Activated CD8-positive, alpha-beta memory T cell treated with anti-CD3 and anti-CD28 coated beads, Interleukin-2, amount 10 ng/mL, durations not matched to agents 7 days and 5 days (primary cell): ENCODE data around the gene PGS1. TPM values are rescaled to one million over a fixed set of nuclear protein-coding genes. Genes with fewer than 3 reads are reported as not detected.
"Not testable (repeated sequence)": the region's sequence is repeated elsewhere in the genome, so short reads cannot be mapped to it uniquely, and the experiment has no call there.

Experiments used
- ATAC-seq: fragments of 150-1000 bp; cut with Tn5 transposase; one replicate; pipeline ENCODE4 v1.10.0; 2021; ENCODE audit warnings: moderate library complexity
- CTCF ChIA-PET: fragments of 350-600 bp; sonication (Branson Sonifier 250); formaldehyde crosslinking; loops from one replicate; lab custom pipeline; 2021; ENCODE audit warnings: antibody characterized with exemption; lab: Charles Lee
- DNase-seq: peaks from one replicate; pipeline ENCODE4 v3.0.0-alpha.2; 2020
- H3K27ac Mint-ChIP-seq: one replicate; pipeline ENCODE4 v1.8.0; 2021; ENCODE audit warnings: mild to moderate bottlenecking, mixed read lengths
- H3K27me3 Mint-ChIP-seq: one replicate; pipeline ENCODE4 v1.8.0; 2021; ENCODE audit warnings: mixed read lengths
- H3K36me3 Mint-ChIP-seq: one replicate; pipeline ENCODE4 v1.8.0; 2021; ENCODE audit warnings: mild to moderate bottlenecking, mixed read lengths
- H3K4me1 Mint-ChIP-seq: one replicate; pipeline ENCODE4 v1.8.0; 2021; ENCODE audit warnings: mixed read lengths
- H3K4me3 Mint-ChIP-seq: one replicate; pipeline ENCODE4 v1.8.0; 2021; ENCODE audit warnings: mild to moderate bottlenecking, moderate library complexity, mixed read lengths
- H3K9me3 Mint-ChIP-seq: one replicate; pipeline ENCODE4 v1.8.0; 2022; ENCODE audit warnings: low read depth, mixed read lengths
- total RNA-seq, 2 experiments: library from RNA; stranded (reverse); gene quantifications; one replicate each; pipeline ENCODE4 v1.2.3, GENCODE V29; 2021

The PGS1 gene
- total RNA-seq, 2 experiments from 2014 or later = 52.2 to 70.2 TPM

GRCh38 chr17:78449983-78450595 lies 71.6 kb downstream of the PGS1 start:
- peaks cover 2% of the 10 kb centered on the region for H3K27me3 Mint-ChIP-seq
- no peaks in the 10 kb centered on the region for H3K9me3 Mint-ChIP-seq
- peaks cover 2% of the 10 kb centered on the region for H3K4me1 Mint-ChIP-seq
- ATAC-seq = no peak
- CTCF ChIA-PET = interaction anchor here (0.9 kb wide), 1 partner anchor 67 kb away, joined by 4 read pairs; no protein-coding TSS in a partner anchor
- H3K4me3 Mint-ChIP-seq = no peak overlapping the region
- DNase-seq = no peak
- no peaks in the 10 kb centered on the region for H3K36me3 Mint-ChIP-seq
- H3K27ac Mint-ChIP-seq = no peak overlapping the region

DNA sequence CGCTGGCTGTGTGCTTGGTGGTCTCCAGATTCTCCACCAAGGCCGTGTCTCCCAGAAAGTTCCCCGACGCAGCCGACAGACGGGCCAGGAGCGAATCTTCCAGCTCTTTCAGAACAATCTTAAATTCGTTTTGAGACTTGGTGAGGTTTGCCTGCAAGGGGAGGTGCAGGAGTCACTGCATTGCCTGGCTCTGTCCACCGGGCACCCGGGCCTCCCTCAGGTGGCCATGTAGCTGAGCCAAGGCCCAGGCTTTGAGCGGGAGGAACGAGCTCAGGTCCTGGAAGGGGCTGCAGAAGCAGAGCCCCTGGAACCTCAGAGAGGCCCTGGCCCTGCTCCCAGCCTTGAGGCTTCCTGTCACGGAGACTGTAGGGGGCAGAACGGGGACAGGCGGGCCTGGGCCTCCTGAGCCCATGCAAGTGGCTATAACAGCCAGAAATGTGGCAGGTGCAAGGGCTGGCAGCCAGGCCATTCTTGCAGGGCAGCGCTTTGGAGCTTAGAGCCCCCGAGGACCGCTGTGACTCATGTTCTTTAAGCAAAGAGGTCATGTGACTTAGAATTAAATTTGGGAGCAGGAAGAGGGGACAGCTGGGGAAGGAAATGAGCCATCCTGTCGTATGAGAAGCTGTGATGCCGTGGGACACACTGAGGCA lies 72.4 kb downstream of the PGS1 start:
- H3K27ac Mint-ChIP-seq = no peak overlapping the region
- H3K27me3 Mint-ChIP-seq = peaks cover 2% of the 10 kb centered on the region
- H3K4me1 Mint-ChIP-seq = peaks cover 2% of the 10 kb centered on the region
- no peaks in the 10 kb centered on the region for H3K36me3 Mint-ChIP-seq
- no peak overlapping the region for H3K4me3 Mint-ChIP-seq
- no peak for ATAC-seq
- no peak for DNase-seq
- H3K9me3 Mint-ChIP-seq = no peaks in the 10 kb centered on the region
- CTCF ChIA-PET = interaction anchor here (0.9 kb wide), 1 partner anchor 68 kb away, joined by 4 read pairs; no protein-coding TSS in a partner anchor

- Mint-ChIP-seq H3K9me3 (no peaks in the 10 kb centered on the region), H3K36me3 (no peaks in the 10 kb centered on the region), H3K4me3 (no peak overlapping the region), H3K27me3 (peaks cover 2% of the 10 kb centered on the region), H3K4me1 (peaks cover 2% of the 10 kb centered on the region), H3K27ac (no peak overlapping the region)
- CTCF ChIA-PET = no interaction called here
- DNase-seq = no peak
- ATAC-seq = no peak
Measured at GRCh38 chr17:78451753-78452152, 73.3 kb downstream of the PGS1 start.

- H3K36me3 Mint-ChIP-seq = no peaks in the 10 kb centered on the region
- peaks cover 2% of the 10 kb centered on the region for H3K4me1 Mint-ChIP-seq
- ATAC-seq (no peak), DNase-seq (no peak)
- no peaks in the 10 kb centered on the region for H3K9me3 Mint-ChIP-seq
- CTCF ChIA-PET = no interaction called here
- no peak overlapping the region for H3K4me3 Mint-ChIP-seq
- H3K27ac Mint-ChIP-seq = no peak overlapping the region
- peaks cover 2% of the 10 kb centered on the region for H3K27me3 Mint-ChIP-seq
Measured at GRCh38 chr17:78454346-78454745, 75.9 kb downstream of the PGS1 start.

GRCh38 chr17:78458091-78458490 lies 79.6 kb downstream of the PGS1 start:
- no peaks in the 10 kb centered on the region for H3K9me3 Mint-ChIP-seq
- H3K4me1 Mint-ChIP-seq = no peaks in the 10 kb centered on the region
- H3K4me3 Mint-ChIP-seq = no peak overlapping the region
- no peak for DNase-seq
- no peaks in the 10 kb centered on the region for H3K27me3 Mint-ChIP-seq
- CTCF ChIA-PET = interaction anchor here (0.7 kb wide), 1 partner anchor 13 kb away, joined by 3 read pairs; no protein-coding TSS in a partner anchor
- H3K27ac Mint-ChIP-seq = no peak overlapping the region
- no peak for ATAC-seq
- H3K36me3 Mint-ChIP-seq = no peaks in the 10 kb centered on the region

GRCh38 chr17:78458736-78459335 lies 80.4 kb downstream of the PGS1 start:
- no peaks in the 10 kb centered on the region for H3K36me3 Mint-ChIP-seq

DNA sequence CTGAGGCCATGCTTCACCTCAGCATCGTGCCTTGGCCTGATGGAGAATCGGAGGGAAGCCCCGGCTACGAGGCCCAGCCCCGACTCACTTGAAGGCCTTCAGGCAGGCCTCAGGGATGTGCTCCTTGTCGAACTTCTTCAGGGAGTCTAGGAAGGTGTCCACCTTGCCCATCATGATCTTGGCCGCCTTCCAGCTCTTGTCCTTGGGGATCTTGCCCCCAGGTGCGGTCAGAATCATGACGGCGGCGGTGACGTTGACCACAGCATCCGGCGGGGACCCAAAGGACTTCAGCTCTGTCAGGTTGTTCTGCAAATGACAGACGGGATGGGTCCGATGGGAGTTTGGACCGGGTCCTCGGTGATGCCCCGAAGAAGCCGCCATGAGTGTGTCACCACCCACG lies 81.2 kb downstream of the PGS1 start:
- Mint-ChIP-seq H3K4me3 (no peak overlapping the region), H3K27ac (no peak overlapping the region), H3K27me3 (no peaks in the 10 kb centered on the region), H3K36me3 (no peaks in the 10 kb centered on the region), H3K9me3 (no peaks in the 10 kb centered on the region), H3K4me1 (no peaks in the 10 kb centered on the region)
- ATAC-seq (no peak), DNase-seq (no peak)
- CTCF ChIA-PET = no interaction called here

More at GRCh38 chr17:78458736-78459335, 80.4 kb downstream of the PGS1 start:
- no peaks in the 10 kb centered on the region for H3K9me3 Mint-ChIP-seq
- H3K27ac Mint-ChIP-seq = no peak overlapping the region
- no peak overlapping the region for H3K4me3 Mint-ChIP-seq
- CTCF ChIA-PET = interaction anchor here (0.7 kb wide), 1 partner anchor 13 kb away, joined by 3 read pairs; no protein-coding TSS in a partner anchor
- DNase-seq = no peak
- H3K27me3 Mint-ChIP-seq = no peaks in the 10 kb centered on the region
- ATAC-seq = no peak
- no peaks in the 10 kb centered on the region for H3K4me1 Mint-ChIP-seq

DNA sequence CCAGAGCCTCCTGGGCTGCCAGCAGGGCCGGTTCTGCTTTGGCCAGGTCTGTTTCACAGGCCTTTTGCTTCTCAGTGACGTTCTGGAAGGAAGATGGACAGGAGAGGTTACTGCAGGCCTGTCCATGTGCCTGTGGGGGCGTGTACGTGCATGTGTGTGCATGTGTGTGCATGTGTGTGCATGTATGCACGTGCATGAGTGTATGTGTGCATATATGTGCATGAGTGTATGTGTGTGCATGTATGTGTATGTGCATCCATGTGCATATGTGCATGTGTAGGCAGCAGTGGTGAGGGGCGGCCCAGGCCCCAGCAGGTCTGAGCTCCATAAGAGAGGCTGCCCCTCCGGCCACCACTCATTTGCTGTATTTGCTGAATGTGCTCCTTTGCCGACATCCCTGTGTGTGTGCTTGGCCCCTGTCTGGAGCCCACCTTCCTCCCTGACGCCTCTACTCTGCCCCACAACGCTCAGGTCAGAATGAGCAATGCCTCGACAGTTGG lies 81.8 kb downstream of the PGS1 start:
- CTCF ChIA-PET = no interaction called here
- DNase-seq (no peak), ATAC-seq (no peak)
- Mint-ChIP-seq H3K4me3 (no peak overlapping the region), H3K4me1 (no peaks in the 10 kb centered on the region), H3K27me3 (no peaks in the 10 kb centered on the region), H3K36me3 (no peaks in the 10 kb centered on the region), H3K9me3 (no peaks in the 10 kb centered on the region), H3K27ac (no peak overlapping the region)

DNA sequence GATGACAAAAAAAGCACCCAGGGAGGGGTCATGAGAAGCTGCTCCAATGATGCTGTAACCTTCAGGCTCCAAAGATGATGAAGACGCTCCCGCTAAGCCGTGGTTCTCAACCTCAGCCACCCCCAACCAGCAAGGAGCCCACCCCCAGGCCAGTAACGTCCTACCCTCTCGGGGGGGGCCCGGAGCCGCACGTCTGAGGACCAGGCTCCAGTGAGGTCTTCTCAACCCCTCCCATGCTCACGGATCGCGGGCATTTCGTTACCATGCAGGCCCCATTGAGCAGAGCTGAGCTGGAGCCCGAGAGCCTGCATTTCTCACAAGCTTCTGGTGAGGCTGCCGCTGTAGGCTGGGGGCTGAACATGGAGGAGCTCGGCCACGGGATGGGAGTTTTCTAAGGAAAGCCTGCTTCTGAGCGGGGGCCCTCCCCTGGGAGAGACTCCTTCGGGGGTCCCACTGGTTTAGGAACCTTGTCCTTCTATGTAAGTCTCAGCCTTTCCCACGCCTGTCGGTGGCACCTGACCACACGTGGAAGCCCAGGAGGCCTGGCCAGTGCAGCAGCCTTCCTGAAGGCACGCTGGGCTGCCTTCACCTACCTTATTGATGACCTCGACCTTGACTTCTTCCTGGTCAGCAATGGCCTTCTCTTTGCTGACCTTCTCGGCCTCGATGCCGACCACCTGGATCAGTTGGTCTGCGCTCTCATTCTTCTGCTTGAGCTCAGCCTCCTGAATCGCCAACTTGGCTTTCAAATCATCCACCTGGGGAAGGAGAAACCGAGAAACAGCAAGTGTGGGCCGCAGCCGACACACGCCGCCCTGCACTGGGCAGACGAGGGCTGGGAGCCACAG lies 82.7 kb downstream of the PGS1 start:
- no peaks in the 10 kb centered on the region for H3K9me3 Mint-ChIP-seq
- ATAC-seq (no peak), DNase-seq (no peak)
- H3K4me1 Mint-ChIP-seq = no peaks in the 10 kb centered on the region
- H3K27me3 Mint-ChIP-seq = no peaks in the 10 kb centered on the region
- CTCF ChIA-PET = no interaction called here
- no peak overlapping the region for H3K4me3 Mint-ChIP-seq
- H3K36me3 Mint-ChIP-seq = no peaks in the 10 kb centered on the region
- H3K27ac Mint-ChIP-seq = no peak overlapping the region

GRCh38 chr17:78461799-78462053 lies 83.3 kb downstream of the PGS1 start:
- ATAC-seq (no peak), DNase-seq (no peak)
- no peaks in the 10 kb centered on the region for H3K36me3 Mint-ChIP-seq
- no peaks in the 10 kb centered on the region for H3K9me3 Mint-ChIP-seq
- CTCF ChIA-PET = no interaction called here
- H3K27ac Mint-ChIP-seq = no peak overlapping the region
- H3K4me3 Mint-ChIP-seq = no peak overlapping the region
- H3K4me1 Mint-ChIP-seq = no peaks in the 10 kb centered on the region
- H3K27me3 Mint-ChIP-seq = no peaks in the 10 kb centered on the region

- H3K27ac Mint-ChIP-seq = no peak overlapping the region
- no peaks in the 10 kb centered on the region for H3K9me3 Mint-ChIP-seq
- CTCF ChIA-PET = no interaction called here
- ATAC-seq (no peak), DNase-seq (no peak)
- H3K36me3 Mint-ChIP-seq = no peaks in the 10 kb centered on the region
- no peaks in the 10 kb centered on the region for H3K4me1 Mint-ChIP-seq
- H3K4me3 Mint-ChIP-seq = no peak overlapping the region
- no peaks in the 10 kb centered on the region for H3K27me3 Mint-ChIP-seq
Measured at GRCh38 chr17:78462148-78462547, 83.7 kb downstream of the PGS1 start.

DNA sequence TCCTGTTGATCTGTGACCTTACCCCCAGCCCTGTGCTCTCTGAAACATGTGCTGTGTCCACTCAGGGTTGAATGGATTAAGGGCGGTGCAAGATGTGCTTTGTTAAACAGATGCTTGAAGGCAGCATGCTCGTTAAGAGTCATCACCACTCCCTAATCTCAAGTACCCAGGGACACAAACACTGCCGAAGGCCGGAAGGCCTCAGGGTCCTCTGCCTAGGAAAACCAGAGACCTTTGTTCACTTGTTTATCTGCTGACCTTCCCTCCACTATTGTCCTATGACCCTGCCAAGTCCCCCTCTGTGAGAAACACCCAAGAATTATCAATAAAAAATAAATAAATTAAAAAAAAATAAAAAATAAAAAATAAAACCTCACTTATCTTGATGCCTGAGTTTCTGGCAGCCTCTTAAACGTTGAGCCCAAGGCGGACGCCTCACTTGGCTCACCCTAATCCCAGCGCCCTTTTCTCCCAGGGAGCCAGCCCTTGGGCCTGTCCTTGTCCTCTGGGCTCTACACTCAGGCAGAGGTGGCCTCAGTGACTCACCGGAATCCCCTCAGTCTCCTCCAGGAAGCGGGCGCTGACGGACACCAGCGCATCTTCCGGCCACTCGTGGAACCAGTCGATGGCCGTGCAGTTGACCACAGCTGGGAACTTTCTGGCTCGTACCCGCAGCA lies 87.8 kb downstream of the PGS1 start:
- DNase-seq, H3K4me3 Mint-ChIP-seq, H3K4me1 Mint-ChIP-seq, H3K9me3 Mint-ChIP-seq, H3K36me3 Mint-ChIP-seq, CTCF ChIA-PET, H3K27me3 Mint-ChIP-seq, ATAC-seq, H3K27ac Mint-ChIP-seq: not testable (repeated sequence)
